Epidermal melanocyte (primary cell): ENCODE measurements around the gene TRIM28.
A peak's percentile ranks its signal among the peaks of the same experiment; 100 is the strongest.

Source experiments
- DNase-seq: peaks from one replicate; pipeline ENCODE4 v3.0.0; 2011; ENCODE audit warnings: low spot score; ENCODE audit not compliant: insufficient read length

The TRIM28 gene

GRCh38 chr19:58548859-58549663, 5.2 kb downstream of the TRIM28 start:
- DNase-seq = no peak

DNA sequence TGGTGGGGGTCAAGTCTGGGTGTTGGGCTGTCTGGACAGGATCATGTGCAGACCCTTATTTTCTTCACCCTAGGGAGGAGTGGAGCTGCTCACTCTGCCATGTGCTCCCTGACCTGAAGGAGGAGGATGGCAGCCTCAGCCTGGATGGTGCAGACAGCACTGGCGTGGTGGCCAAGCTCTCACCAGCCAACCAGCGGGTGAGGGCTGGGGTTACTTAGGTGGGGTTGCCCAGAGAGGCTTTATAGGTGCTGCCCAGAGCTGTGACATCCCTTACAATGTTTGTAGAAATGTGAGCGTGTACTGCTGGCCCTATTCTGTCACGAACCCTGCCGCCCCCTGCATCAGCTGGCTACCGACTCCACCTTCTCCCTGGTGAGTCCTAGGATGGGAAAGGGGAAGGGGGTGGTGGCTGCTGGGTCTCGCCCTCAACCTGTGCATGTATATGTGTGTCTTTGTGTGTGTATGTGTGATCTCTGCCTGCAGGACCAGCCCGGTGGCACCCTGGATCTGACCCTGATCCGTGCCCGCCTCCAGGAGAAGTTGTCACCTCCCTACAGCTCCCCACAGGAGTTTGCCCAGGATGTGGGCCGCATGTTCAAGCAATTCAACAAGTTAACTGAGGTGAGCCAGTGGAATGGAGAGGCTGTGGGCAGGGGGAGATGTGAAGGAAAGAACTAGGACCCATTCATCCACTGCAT, 5.9 kb downstream of the TRIM28 start:
- no peak for DNase-seq

GRCh38 chr19:58550362-58551122, 6.7 kb downstream of the TRIM28 start:
- DNase-seq = no peak

GRCh38 chr19:58551123-58551497, 7.2 kb downstream of the TRIM28 start:
- DNase-seq = no peak

DNA sequence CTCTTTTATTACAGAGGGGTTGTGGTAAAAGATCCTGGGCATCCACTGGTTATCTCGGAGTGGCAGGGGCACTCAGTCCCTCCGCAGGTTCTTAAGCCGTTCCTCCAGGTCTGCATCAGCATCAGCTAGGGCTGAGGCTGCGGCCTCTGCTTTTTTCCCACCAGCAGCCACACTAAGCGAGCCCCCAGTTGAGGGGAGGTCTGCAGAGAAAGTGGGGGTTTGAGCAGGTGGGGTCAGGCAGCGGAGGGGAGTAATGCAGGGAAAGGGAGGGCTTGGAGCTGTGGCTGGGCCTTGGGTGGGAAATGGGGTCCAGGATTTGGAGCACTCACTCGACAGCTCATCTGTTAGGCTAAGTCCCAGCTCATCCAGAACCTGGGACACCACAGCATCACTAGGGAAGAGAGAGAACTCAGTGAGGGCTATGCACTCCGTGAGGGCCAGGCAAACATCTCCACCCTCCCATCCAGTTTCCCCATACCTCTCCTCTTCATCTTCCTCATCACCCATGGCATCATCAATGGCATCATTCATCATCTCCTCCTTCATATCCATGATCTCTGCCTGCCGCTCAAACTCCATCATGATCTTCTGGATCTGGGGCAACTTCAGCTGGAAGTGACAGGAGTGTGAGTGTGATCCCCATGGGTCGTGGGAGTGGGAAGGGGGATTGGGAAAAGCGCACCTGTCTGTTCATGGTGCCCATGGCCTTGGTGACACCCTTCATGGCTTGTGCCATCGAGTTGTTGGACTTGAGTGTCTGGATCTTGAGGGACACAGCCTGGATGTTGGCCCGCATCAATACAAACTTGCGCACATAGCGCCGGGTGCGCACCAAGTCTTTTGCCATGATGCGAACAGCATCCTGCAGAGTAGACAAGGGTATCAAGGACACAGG, 8.0 kb downstream of the TRIM28 start:
- no peak for DNase-seq

GRCh38 chr19:58552655-58553054, 8.8 kb downstream of the TRIM28 start:
- no peak for DNase-seq

- no peak for DNase-seq
Observed at GRCh38 chr19:58553799-58554493, 10.1 kb downstream of the TRIM28 start.

DNA sequence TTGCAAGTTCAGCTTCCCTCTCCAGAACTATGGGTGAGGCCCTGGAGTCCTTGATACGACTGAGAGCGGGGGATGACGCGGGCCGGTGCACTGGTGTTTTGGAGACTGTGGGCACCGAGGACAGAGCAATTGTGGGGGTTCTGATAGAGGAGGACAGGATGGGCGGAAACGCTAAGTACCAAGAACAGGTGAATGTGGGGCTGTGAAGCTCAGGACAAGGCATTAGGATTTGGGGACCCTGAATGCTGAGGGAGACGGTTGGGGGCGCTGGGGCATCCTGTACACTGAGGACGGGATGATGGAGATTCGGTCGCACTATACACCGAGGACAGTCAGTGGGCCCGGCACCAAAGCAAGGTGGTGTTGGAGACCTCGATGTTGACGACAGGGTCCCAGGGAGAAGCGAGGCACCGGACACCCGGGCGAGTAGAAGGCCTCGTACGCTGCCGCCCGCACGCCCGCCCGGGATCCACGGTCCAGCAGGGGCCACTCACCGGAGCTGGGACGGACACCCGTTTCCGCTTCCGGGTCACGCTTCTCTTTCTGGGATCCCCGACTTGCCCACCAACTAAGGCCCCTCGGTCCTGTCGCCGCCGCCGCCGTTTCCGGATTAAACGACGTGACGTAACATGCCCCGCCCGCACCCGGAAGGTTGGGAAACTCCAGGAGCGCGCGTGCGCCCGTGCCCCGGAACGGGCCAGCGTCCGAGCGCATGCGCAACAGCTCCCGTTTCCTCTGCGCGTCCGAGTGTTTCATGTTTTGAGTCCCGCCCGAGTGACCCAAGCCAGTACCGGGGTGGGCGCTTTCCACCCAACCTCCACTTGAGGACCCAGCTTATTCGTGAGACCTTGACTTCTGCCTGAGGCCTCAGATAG, 10.9 kb downstream of the TRIM28 start, which contains the start of gene CHMP2A:
CHMP2A (minus strand) TSS at position 612 of the 875 bp plus-strand sequence. CDS start 893 bp downstream, outside the sequence.
- DNase-seq = peak; percentile 97

- DNase-seq = no peak
Observed at GRCh38 chr19:58555369-58555885, 11.6 kb downstream of the TRIM28 start.

- no peak for DNase-seq
Observed at GRCh38 chr19:58555920-58556621, 12.2 kb downstream of the TRIM28 start.

GRCh38 chr19:58556622-58557220, 12.9 kb downstream of the TRIM28 start:
- no peak for DNase-seq

- DNase-seq = no peak
Observed at GRCh38 chr19:58557221-58558065, 13.6 kb downstream of the TRIM28 start.

GRCh38 chr19:58558066-58558622, 14.3 kb downstream of the TRIM28 start, which contains the start of gene UBE2M:
UBE2M (minus strand) TSS chr19:58558611; CDS start chr19:58558381, 230 bp downstream.
- DNase-seq = no peak

- DNase-seq = peak; percentile 95
Observed at GRCh38 chr19:58558623-58559274, 14.9 kb downstream of the TRIM28 start.

GRCh38 chr19:58559275-58560006, 15.6 kb downstream of the TRIM28 start:
- peak; percentile 99 for DNase-seq
